Measurements from ENCODE around the gene GRIK2. TPM values are rescaled to one million over a fixed set of nuclear protein-coding genes. Genes with fewer than 3 reads are reported as not detected.

GRIK2 gene
- total and polyA plus RNA-seq, 5 donors from 2014 or later: not detected

DNA sequence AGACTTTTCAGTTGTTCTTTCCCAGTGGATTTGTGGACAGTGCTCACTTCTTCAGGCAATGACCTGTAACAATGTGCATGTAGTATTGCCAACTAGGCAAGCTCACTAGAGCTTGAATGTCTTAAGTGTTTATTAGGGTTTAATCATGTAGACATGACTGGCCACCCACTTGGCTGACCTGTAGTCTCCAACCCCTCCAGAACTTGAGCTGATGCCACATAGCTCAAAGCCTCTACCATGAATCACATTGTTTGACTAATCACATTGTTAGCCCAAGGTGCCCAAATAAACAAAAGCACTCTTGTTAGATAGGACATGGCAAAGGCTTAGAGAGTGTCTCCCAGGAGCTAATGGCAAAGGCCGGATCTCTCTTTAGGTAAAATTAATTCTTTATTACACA, 272.7 kb downstream of the GRIK2 start:
- Mint-ChIP-seq H3K36me3 (no peaks in the 10 kb centered on the region), H3K9me3 (peaks cover 0 to 6% (median 2%) of the 10 kb centered on the region in 7 donors), H3K4me1 (no peaks in the 10 kb centered on the region), H3K27ac (no peak overlapping the region), H3K4me3 (no peak overlapping the region), H3K27me3 (no peaks in the 10 kb centered on the region)
- no peak overlapping the region for H3K4me3 ChIP-seq (ENCODE audit: low read depth, low read length)
- no peak for DNase-seq
- H3K27ac ChIP-seq (ENCODE audit: insufficient read depth, low read length, poor library complexity, severe bottlenecking): no peak overlapping the region
- no peaks in the 10 kb centered on the region for H3K36me3 ChIP-seq (ENCODE audit: control insufficient read depth, insufficient read depth, low read length)
- H3K9me3 ChIP-seq (ENCODE audit: control insufficient read depth in 2 of 2, low read length in 2 of 2): peaks cover 2 to 8% of the 10 kb centered on the region in 2 experiments
- H3K27me3 ChIP-seq (ENCODE audit: control insufficient read depth, insufficient read depth, low read length): no peaks in the 10 kb centered on the region
- ATAC-seq (ENCODE audit: low read depth in 2 of 2): no peak
- H3K4me1 ChIP-seq (ENCODE audit: control insufficient read depth, insufficient read depth, low read length, poor library complexity, severe bottlenecking): no peaks in the 10 kb centered on the region

DNA sequence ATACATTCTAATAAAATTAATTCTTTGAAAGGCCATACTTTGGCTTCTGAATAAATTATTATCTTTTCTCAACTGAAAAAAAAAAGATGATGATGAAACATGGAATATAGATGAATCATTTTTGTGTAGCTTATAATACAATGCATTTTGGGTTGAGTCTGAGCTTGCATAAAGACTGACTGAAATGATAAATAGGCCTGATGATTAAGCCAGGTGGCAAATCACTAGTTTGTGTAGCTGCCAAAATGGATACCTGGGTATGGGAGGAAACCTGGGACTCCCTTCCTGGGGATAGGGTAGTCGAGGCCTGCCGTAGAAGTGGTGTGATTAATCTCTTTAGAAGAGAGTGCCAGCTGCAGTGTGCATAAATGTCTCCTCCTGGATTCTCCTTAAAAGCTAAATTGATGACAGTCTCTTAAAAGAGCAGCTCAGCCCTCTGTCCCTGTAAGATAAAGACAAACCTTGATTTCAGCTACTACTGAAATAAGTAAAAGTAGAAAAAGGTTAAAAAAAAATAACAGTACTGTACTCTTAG, 275.1 kb downstream of the GRIK2 start:
- no peak overlapping the region for H3K27ac Mint-ChIP-seq
- ATAC-seq (ENCODE audit: low read depth in 2 of 2) (no peak), DNase-seq (no peak)
- no peak overlapping the region for H3K4me3 Mint-ChIP-seq
- no peaks in the 10 kb centered on the region for H3K36me3 Mint-ChIP-seq
- Histone ChIP-seq H3K9me3 (ENCODE audit: control insufficient read depth in 2 of 2, low read length in 2 of 2) (peaks cover 0 to 5% of the 10 kb centered on the region in 2 experiments), H3K4me1 (ENCODE audit: control insufficient read depth, insufficient read depth, low read length, poor library complexity, severe bottlenecking) (no peaks in the 10 kb centered on the region), H3K4me3 (ENCODE audit: low read depth, low read length) (no peak overlapping the region), H3K27ac (ENCODE audit: insufficient read depth, low read length, poor library complexity, severe bottlenecking) (no peak overlapping the region), H3K27me3 (ENCODE audit: control insufficient read depth, insufficient read depth, low read length) (no peaks in the 10 kb centered on the region), H3K36me3 (ENCODE audit: control insufficient read depth, insufficient read depth, low read length) (no peaks in the 10 kb centered on the region)
- H3K27me3 Mint-ChIP-seq: no peaks in the 10 kb centered on the region
- no peaks in the 10 kb centered on the region for H3K4me1 Mint-ChIP-seq
- peaks cover 2 to 10% (median 6%) of the 10 kb centered on the region in 7 donors for H3K9me3 Mint-ChIP-seq

DNA sequence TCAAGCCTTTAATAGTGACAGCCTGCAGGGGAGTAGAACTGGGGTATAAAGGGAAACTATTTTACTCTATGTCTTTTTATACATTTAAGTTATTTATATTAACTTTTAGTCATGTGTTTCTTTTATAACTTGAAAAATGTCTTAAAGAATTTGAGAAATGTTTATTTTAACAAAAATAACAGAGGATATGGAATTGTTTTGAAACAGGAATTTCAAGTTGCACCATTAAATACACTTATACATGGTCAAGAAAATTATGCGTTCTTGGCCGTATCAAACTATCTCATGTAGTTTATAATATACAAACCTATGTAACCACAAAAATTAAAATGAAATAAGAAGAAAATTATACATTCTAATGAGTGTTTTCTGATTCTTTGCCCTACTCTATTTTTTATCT, 282.7 kb downstream of the GRIK2 start:
- Histone ChIP-seq H3K36me3 (ENCODE audit: control insufficient read depth, insufficient read depth, low read length) (no peaks in the 10 kb centered on the region), H3K4me1 (ENCODE audit: control insufficient read depth, insufficient read depth, low read length, poor library complexity, severe bottlenecking) (no peaks in the 10 kb centered on the region), H3K27ac (ENCODE audit: insufficient read depth, low read length, poor library complexity, severe bottlenecking) (no peak overlapping the region), H3K27me3 (ENCODE audit: control insufficient read depth, insufficient read depth, low read length) (no peaks in the 10 kb centered on the region), H3K4me3 (ENCODE audit: low read depth, low read length) (no peak overlapping the region), H3K9me3 (ENCODE audit: control insufficient read depth in 2 of 2, low read length in 2 of 2) (no peaks in the 10 kb centered on the region)
- Mint-ChIP-seq H3K27me3 (no peaks in the 10 kb centered on the region), H3K27ac (no peak overlapping the region), H3K36me3 (no peaks in the 10 kb centered on the region), H3K4me1 (no peaks in the 10 kb centered on the region), H3K4me3 (no peak overlapping the region), H3K9me3 (peaks cover 0 to 10% (median 7%) of the 10 kb centered on the region in 7 donors)
- DNase-seq (no peak), ATAC-seq (ENCODE audit: low read depth in 2 of 2) (no peak)

DNA sequence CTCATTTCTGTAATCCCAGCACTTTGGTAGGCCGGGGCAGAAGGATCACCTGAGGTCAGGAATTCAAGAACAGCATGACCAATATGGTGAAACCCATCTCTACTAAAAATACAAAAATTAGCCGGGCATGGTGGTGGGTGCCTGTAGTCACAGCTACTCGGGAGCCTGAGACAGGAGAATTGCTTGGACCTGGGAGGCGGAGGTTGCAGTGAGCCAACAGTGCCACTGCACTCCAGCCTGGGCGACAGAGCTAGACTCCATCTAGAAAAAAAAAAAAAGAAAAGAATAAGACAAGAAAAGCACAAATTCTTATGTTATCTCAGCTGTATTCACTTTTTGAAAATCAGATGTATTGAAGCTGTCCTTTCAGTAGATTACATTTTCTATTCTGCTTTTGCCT, 289.4 kb downstream of the GRIK2 start:
- peaks cover 0 to 9% (median 1%) of the 10 kb centered on the region in 7 donors for H3K9me3 Mint-ChIP-seq
- H3K27me3 ChIP-seq (ENCODE audit: control insufficient read depth, insufficient read depth, low read length): no peaks in the 10 kb centered on the region

DNA sequence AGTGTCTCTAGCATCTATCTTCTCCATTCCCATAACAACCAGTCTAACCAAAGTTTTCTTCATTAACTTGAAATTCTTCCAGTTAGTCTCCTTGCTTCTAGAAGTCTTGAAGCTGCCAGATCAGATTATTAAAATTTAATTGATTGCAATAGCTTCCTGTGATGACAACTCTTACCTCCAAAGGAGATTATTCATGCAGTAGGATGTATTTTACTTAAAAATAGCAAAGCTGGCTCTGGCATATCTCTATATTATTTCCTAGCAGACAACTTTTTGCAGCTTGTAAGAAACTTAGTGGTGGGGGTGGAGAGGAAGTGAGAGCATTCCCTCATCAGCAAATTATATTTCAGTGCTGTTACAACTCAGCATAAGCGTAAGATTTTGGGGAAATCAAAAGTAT, 290.4 kb downstream of the GRIK2 start:
- ATAC-seq (ENCODE audit: low read depth in 2 of 2) (no peak), DNase-seq (no peak)
- Histone ChIP-seq H3K9me3 (ENCODE audit: control insufficient read depth in 2 of 2, low read length in 2 of 2) (peaks cover 0 to 5% of the 10 kb centered on the region in 2 experiments), H3K27me3 (ENCODE audit: control insufficient read depth, insufficient read depth, low read length) (no peaks in the 10 kb centered on the region), H3K27ac (ENCODE audit: insufficient read depth, low read length, poor library complexity, severe bottlenecking) (no peak overlapping the region), H3K4me1 (ENCODE audit: control insufficient read depth, insufficient read depth, low read length, poor library complexity, severe bottlenecking) (no peaks in the 10 kb centered on the region), H3K36me3 (ENCODE audit: control insufficient read depth, insufficient read depth, low read length) (no peaks in the 10 kb centered on the region), H3K4me3 (ENCODE audit: low read depth, low read length) (no peak overlapping the region)
- Mint-ChIP-seq H3K27me3 (no peaks in the 10 kb centered on the region), H3K9me3 (peaks cover 0 to 9% (median 3%) of the 10 kb centered on the region in 7 donors), H3K36me3 (no peaks in the 10 kb centered on the region), H3K27ac (no peak overlapping the region), H3K4me3 (no peak overlapping the region), H3K4me1 (no peaks in the 10 kb centered on the region)

More for the DNA sequence above, 289.4 kb downstream of the GRIK2 start:
- DNase-seq: no peak
- Mint-ChIP-seq H3K4me3 (no peak overlapping the region), H3K36me3 (no peaks in the 10 kb centered on the region), H3K27me3 (no peaks in the 10 kb centered on the region), H3K4me1 (no peaks in the 10 kb centered on the region), H3K27ac (no peak overlapping the region)
- H3K36me3 ChIP-seq (ENCODE audit: control insufficient read depth, insufficient read depth, low read length): no peaks in the 10 kb centered on the region
- H3K27ac ChIP-seq (ENCODE audit: insufficient read depth, low read length, poor library complexity, severe bottlenecking): no peak overlapping the region
- no peak for ATAC-seq (ENCODE audit: low read depth in 2 of 2)
- no peaks in the 10 kb centered on the region for H3K4me1 ChIP-seq (ENCODE audit: control insufficient read depth, insufficient read depth, low read length, poor library complexity, severe bottlenecking)
- peaks cover 0 to 5% of the 10 kb centered on the region in 2 experiments for H3K9me3 ChIP-seq (ENCODE audit: control insufficient read depth in 2 of 2, low read length in 2 of 2)
- H3K4me3 ChIP-seq (ENCODE audit: low read depth, low read length): no peak overlapping the region

DNA sequence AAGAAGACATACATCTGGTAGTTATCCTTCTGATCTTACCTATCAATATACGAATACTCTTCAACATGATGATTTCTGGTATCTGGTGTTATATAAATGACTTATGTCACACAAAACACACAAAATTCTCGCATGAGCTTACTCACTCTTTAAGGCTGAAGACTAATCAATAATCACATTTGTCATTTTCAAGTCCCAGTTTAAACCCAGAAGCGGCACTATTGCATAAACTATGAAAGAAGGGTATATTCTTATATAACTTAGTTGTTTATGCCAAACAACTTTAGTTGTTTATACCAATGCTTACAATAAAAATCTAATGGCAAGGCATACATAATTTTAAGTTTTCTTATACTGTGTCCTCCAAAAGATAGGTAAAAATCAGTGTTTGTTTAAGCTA, 293.1 kb downstream of the GRIK2 start:
- no peaks in the 10 kb centered on the region for H3K36me3 Mint-ChIP-seq
- no peaks in the 10 kb centered on the region for H3K27me3 Mint-ChIP-seq
- no peaks in the 10 kb centered on the region for H3K36me3 ChIP-seq (ENCODE audit: control insufficient read depth, insufficient read depth, low read length)
- peaks cover 0 to 5% of the 10 kb centered on the region in 2 experiments for H3K9me3 ChIP-seq (ENCODE audit: control insufficient read depth in 2 of 2, low read length in 2 of 2)
- peaks cover 0 to 16% (median 5%) of the 10 kb centered on the region in 7 donors for H3K9me3 Mint-ChIP-seq
- ATAC-seq (ENCODE audit: low read depth in 2 of 2) (no peak), DNase-seq (no peak)
- no peaks in the 10 kb centered on the region for H3K4me1 ChIP-seq (ENCODE audit: control insufficient read depth, insufficient read depth, low read length, poor library complexity, severe bottlenecking)
- no peak overlapping the region for H3K27ac Mint-ChIP-seq
- H3K4me3 ChIP-seq (ENCODE audit: low read depth, low read length): no peak overlapping the region
- no peaks in the 10 kb centered on the region for H3K27me3 ChIP-seq (ENCODE audit: control insufficient read depth, insufficient read depth, low read length)
- no peak overlapping the region for H3K27ac ChIP-seq (ENCODE audit: insufficient read depth, low read length, poor library complexity, severe bottlenecking)
- no peak overlapping the region for H3K4me3 Mint-ChIP-seq
- no peaks in the 10 kb centered on the region for H3K4me1 Mint-ChIP-seq

DNA sequence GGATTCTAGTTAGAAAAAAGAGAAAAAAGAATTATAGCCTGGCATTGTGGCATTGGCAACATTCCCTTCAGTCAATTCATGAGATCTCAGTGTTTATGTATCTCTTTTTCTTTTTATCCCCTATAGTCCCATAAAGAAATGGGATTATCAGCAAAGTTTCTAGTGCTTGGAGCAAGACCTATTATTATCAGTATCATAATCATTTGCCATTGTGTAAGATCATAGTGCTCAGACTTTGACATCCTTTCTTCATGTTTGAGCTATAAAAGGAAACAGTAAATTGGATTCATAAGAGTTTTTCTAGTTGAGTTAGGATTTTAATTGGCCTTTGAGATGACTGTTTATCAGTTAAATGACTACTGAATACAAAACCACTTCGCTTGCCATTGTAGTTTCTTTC, 295.6 kb downstream of the GRIK2 start:
- peaks cover 0 to 21% (median 5%) of the 10 kb centered on the region in 7 donors for H3K9me3 Mint-ChIP-seq
- H3K9me3 ChIP-seq (ENCODE audit: control insufficient read depth in 2 of 2, low read length in 2 of 2): peaks cover 0 to 5% of the 10 kb centered on the region in 2 experiments
- no peak for ATAC-seq (ENCODE audit: low read depth in 2 of 2)

DNA sequence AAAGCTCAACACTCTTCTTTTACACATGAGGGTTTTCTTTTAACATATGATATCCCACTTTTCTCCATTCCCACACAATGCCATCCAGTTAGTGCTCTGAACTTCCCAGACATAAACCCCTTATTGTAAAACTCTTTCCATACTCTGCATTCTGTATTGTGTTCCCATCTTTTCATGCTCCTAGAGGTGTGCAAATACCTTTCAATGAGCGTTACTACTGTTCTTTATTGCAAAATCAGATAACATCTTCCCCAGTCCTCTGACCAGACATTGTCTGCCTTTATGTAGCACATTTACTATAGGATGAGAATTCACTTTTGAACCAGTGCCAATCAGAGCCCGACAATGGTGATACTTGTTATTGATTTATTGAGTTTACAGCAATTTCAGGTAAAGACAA, 296.2 kb downstream of the GRIK2 start:
- no peaks in the 10 kb centered on the region for H3K36me3 Mint-ChIP-seq
- H3K4me1 Mint-ChIP-seq: no peaks in the 10 kb centered on the region

More for the DNA sequence above, 295.6 kb downstream of the GRIK2 start:
- Histone ChIP-seq H3K36me3 (ENCODE audit: control insufficient read depth, insufficient read depth, low read length) (no peaks in the 10 kb centered on the region), H3K4me1 (ENCODE audit: control insufficient read depth, insufficient read depth, low read length, poor library complexity, severe bottlenecking) (no peaks in the 10 kb centered on the region), H3K27ac (ENCODE audit: insufficient read depth, low read length, poor library complexity, severe bottlenecking) (no peak overlapping the region), H3K27me3 (ENCODE audit: control insufficient read depth, insufficient read depth, low read length) (no peaks in the 10 kb centered on the region), H3K4me3 (ENCODE audit: low read depth, low read length) (no peak overlapping the region)
- Mint-ChIP-seq H3K36me3 (no peaks in the 10 kb centered on the region), H3K27me3 (no peaks in the 10 kb centered on the region), H3K27ac (no peak overlapping the region), H3K4me1 (no peaks in the 10 kb centered on the region), H3K4me3 (no peak overlapping the region)
- DNase-seq: no peak

More for the DNA sequence above, 296.2 kb downstream of the GRIK2 start:
- Histone ChIP-seq H3K36me3 (ENCODE audit: control insufficient read depth, insufficient read depth, low read length) (no peaks in the 10 kb centered on the region), H3K9me3 (ENCODE audit: control insufficient read depth in 2 of 2, low read length in 2 of 2) (peaks cover 0 to 5% of the 10 kb centered on the region in 2 experiments), H3K27ac (ENCODE audit: insufficient read depth, low read length, poor library complexity, severe bottlenecking) (no peak overlapping the region), H3K4me3 (ENCODE audit: low read depth, low read length) (no peak overlapping the region), H3K4me1 (ENCODE audit: control insufficient read depth, insufficient read depth, low read length, poor library complexity, severe bottlenecking) (no peaks in the 10 kb centered on the region), H3K27me3 (ENCODE audit: control insufficient read depth, insufficient read depth, low read length) (no peaks in the 10 kb centered on the region)
- no peak overlapping the region for H3K27ac Mint-ChIP-seq
- no peak overlapping the region for H3K4me3 Mint-ChIP-seq
- H3K9me3 Mint-ChIP-seq: peaks cover 0 to 21% (median 5%) of the 10 kb centered on the region in 7 donors
- DNase-seq: no peak
- no peaks in the 10 kb centered on the region for H3K27me3 Mint-ChIP-seq
- ATAC-seq (ENCODE audit: low read depth in 2 of 2): no peak

Measured in CD4-positive, CD25-positive, alpha-beta regulatory T cell (primary cell).